Ovary (tissue), 3 donors: ENCODE data around the gene KSR1.

Experiments
- POLR2A ChIP-seq: fragments of 450-650 bp; IDR thresholded peaks from one replicate; pipeline ENCODE4 v1.6.1; 2017; ENCODE audit warnings: antibody characterized with exemption, mild to moderate bottlenecking, moderate library complexity
- TF ChIP-seq, protein P1 (sequence below), 3 donors: fragments of 450-650 bp in 2 of 3; fragments of 200-600 bp in 1 of 3; IDR thresholded peaks; one replicate each; pipeline versions ENCODE4 v1.5.1 to v1.8.0; 2016 to 2022; ENCODE audit warnings: antibody characterized with exemption in 3 of 3, mild to moderate bottlenecking in 1 of 3
- donor health status: DM: no; HTN: no; CAD: no.

DNA sequence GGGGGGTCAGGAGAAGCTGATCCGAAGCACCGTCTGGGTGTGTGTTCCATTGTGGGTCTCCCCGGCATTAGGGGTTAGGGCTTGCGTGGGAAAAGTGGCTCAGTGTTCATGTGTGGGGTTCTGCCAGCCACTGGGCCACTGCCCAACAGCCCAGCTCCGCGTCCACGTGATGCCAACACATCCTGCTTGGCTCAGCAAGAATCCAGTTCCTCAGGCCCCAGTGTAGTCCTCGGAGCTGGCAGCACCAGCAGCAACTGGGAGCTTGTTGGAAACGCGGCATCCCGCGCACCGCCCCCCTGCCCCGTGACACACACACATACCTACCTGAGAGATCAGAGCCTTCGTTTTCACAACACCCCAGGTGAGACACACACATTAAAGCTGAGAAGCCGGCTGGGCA is 193.7 kb downstream of the KSR1 start:
- TF ChIP-seq, protein P1, sequence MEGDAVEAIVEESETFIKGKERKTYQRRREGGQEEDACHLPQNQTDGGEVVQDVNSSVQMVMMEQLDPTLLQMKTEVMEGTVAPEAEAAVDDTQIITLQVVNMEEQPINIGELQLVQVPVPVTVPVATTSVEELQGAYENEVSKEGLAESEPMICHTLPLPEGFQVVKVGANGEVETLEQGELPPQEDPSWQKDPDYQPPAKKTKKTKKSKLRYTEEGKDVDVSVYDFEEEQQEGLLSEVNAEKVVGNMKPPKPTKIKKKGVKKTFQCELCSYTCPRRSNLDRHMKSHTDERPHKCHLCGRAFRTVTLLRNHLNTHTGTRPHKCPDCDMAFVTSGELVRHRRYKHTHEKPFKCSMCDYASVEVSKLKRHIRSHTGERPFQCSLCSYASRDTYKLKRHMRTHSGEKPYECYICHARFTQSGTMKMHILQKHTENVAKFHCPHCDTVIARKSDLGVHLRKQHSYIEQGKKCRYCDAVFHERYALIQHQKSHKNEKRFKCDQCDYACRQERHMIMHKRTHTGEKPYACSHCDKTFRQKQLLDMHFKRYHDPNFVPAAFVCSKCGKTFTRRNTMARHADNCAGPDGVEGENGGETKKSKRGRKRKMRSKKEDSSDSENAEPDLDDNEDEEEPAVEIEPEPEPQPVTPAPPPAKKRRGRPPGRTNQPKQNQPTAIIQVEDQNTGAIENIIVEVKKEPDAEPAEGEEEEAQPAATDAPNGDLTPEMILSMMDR (IDR thresholded peaks at IDR 0.05) = no peak
- no peak for TF ChIP-seq POLR2A
